DMS 273 treated with DMSO at 0.1 percent for 48 hours (cell line): ENCODE results near the gene DNAH14.
"Not testable (repeated sequence)": the region's sequence is repeated elsewhere in the genome, so short reads cannot be mapped to it uniquely, and the experiment has no call there.

Experiments
- DNase-seq: peaks from one replicate; lab custom pipeline; 2025; lab: John Stamatoyannopoulos, UW

Gene DNAH14

GRCh38 chr1:225348400-225348799 is 418.9 kb downstream of the DNAH14 start:
- no peak for DNase-seq

- no peak for DNase-seq
Measured at GRCh38 chr1:225349826-225350225, 420.4 kb downstream of the DNAH14 start.

- DNase-seq, result no peak
Measured at GRCh38 chr1:225350872-225351271, 421.4 kb downstream of the DNAH14 start.

- DNase-seq, result no peak
Measured at GRCh38 chr1:225354906-225355305, 425.4 kb downstream of the DNAH14 start.

- no peak for DNase-seq
Measured at GRCh38 chr1:225355863-225356262, 426.4 kb downstream of the DNAH14 start.

GRCh38 chr1:225360119-225360518 is 430.6 kb downstream of the DNAH14 start:
- no peak for DNase-seq

GRCh38 chr1:225361176-225361575 is 431.7 kb downstream of the DNAH14 start:
- DNase-seq, result no peak

- no peak for DNase-seq
Measured at GRCh38 chr1:225362805-225363204, 433.3 kb downstream of the DNAH14 start.

GRCh38 chr1:225364439-225364838 is 435.0 kb downstream of the DNAH14 start:
- no peak for DNase-seq

- DNase-seq, result no peak
Measured at GRCh38 chr1:225366018-225366417, 436.5 kb downstream of the DNAH14 start.

- DNase-seq, result no peak
Measured at GRCh38 chr1:225366552-225366951, 437.1 kb downstream of the DNAH14 start.

GRCh38 chr1:225368036-225368552 is 438.6 kb downstream of the DNAH14 start:
- DNase-seq, result no peak

- DNase-seq, result no peak
Measured at GRCh38 chr1:225371366-225372010, 442.0 kb downstream of the DNAH14 start.

GRCh38 chr1:225373155-225373554 is 443.7 kb downstream of the DNAH14 start:
- no peak for DNase-seq

GRCh38 chr1:225374996-225375395 is 445.5 kb downstream of the DNAH14 start:
- no peak for DNase-seq

- no peak for DNase-seq
Measured at GRCh38 chr1:225378880-225379279, 449.4 kb downstream of the DNAH14 start.

GRCh38 chr1:225380691-225381090 is 451.2 kb downstream of the DNAH14 start:
- no peak for DNase-seq

GRCh38 chr1:225386860-225387259 is 457.4 kb downstream of the DNAH14 start:
- not testable (repeated sequence) for DNase-seq

- DNase-seq, result no peak
Measured at GRCh38 chr1:225388372-225388771, 458.9 kb downstream of the DNAH14 start.

- no peak for DNase-seq
Measured at GRCh38 chr1:225389843-225390242, 460.4 kb downstream of the DNAH14 start.

- no peak for DNase-seq
Measured at GRCh38 chr1:225396357-225396756, 466.9 kb downstream of the DNAH14 start.

GRCh38 chr1:225400968-225401367 is 471.5 kb downstream of the DNAH14 start:
- no peak for DNase-seq

- no peak for DNase-seq
Measured at GRCh38 chr1:225406976-225407725, 477.7 kb downstream of the DNAH14 start.
